NCI-H1048 (cell line): ENCODE results near the gene SLC38A10.

Source experiments
- DNase-seq: peaks from one replicate; lab custom pipeline; 2025; lab: John Stamatoyannopoulos, UW

SLC38A10 gene

GRCh38 chr17:81330884-81331245, 35.8 kb upstream of the SLC38A10 start:
- DNase-seq = no peak

- DNase-seq = no peak
Measured at GRCh38 chr17:81329927-81330883, 35.1 kb upstream of the SLC38A10 start.

- no peak for DNase-seq
Measured at GRCh38 chr17:81328978-81329926, 34.1 kb upstream of the SLC38A10 start.

- no peak for DNase-seq
Measured at GRCh38 chr17:81328489-81328888, 33.4 kb upstream of the SLC38A10 start.

GRCh38 chr17:81325714-81326358, 30.7 kb upstream of the SLC38A10 start:
- no peak for DNase-seq

GRCh38 chr17:81324851-81325713, 30.0 kb upstream of the SLC38A10 start:
- DNase-seq = no peak

GRCh38 chr17:81324177-81324850, 29.2 kb upstream of the SLC38A10 start:
- DNase-seq = no peak

- no peak for DNase-seq
Measured at GRCh38 chr17:81323411-81323868, 28.3 kb upstream of the SLC38A10 start.

GRCh38 chr17:81323083-81323369, 27.9 kb upstream of the SLC38A10 start:
- no peak for DNase-seq

- DNase-seq = no peak
Measured at GRCh38 chr17:81322271-81323082, 27.4 kb upstream of the SLC38A10 start.

GRCh38 chr17:81317961-81318605, 23.0 kb upstream of the SLC38A10 start:
- DNase-seq = no peak

GRCh38 chr17:81317530-81317821, 22.4 kb upstream of the SLC38A10 start:
- DNase-seq = no peak

- no peak for DNase-seq
Measured at GRCh38 chr17:81315885-81316391, 20.8 kb upstream of the SLC38A10 start.

GRCh38 chr17:81315129-81315884, 20.2 kb upstream of the SLC38A10 start:
- no peak for DNase-seq

- no peak for DNase-seq
Measured at GRCh38 chr17:81314398-81315081, 19.4 kb upstream of the SLC38A10 start.

GRCh38 chr17:81313776-81314397, 18.8 kb upstream of the SLC38A10 start:
- DNase-seq = no peak

GRCh38 chr17:81312624-81313325, 17.7 kb upstream of the SLC38A10 start:
- DNase-seq = no peak
